K562 (cell line): ENCODE data around the gene SH3BP5L. TPM values are rescaled to one million over a fixed set of nuclear protein-coding genes. Genes with fewer than 3 reads are reported as not detected.

Experiments
- BCOR ChIP-seq: fragments of 450-650 bp; IDR thresholded peaks from 2 replicates; pipeline ENCODE4 v1.6.1; 2016
- DDX20 ChIP-seq: fragments of 450-650 bp; IDR thresholded peaks from 2 replicates; pipeline ENCODE4 v1.6.1; 2016; ENCODE audit warnings: missing genetic modification characterization, low read depth, mild to moderate bottlenecking, missing compliant biosample characterization, moderate library complexity
- E2F5 ChIP-seq: sonication (generic); formaldehyde crosslinking; IDR thresholded peaks from 2 replicates; pipeline ENCODE4 v1.8.0; 2022; ENCODE audit warnings: mild to moderate bottlenecking, missing genetic modification reagents
- FOSL1 ChIP-seq: fragments of 200-800 bp; sonication (Bioruptor generic); conservative IDR thresholded peaks from 2 replicates; pipeline ENCODE4 v1.6.1; 2016; ENCODE audit warnings: missing genetic modification characterization, missing compliant biosample characterization
- IFI16 ChIP-seq: fragments of 250-450 bp; sonication (Bioruptor Pico); IDR thresholded peaks from 2 replicates; pipeline ENCODE4 v2.1.2; 2022; ENCODE audit warnings: mild to moderate bottlenecking, inconsistent platforms
- KLF6 ChIP-seq: fragments of 250-450 bp; sonication (Bioruptor Pico); IDR thresholded peaks from 2 replicates; pipeline ENCODE4 v1.4.0; 2020; ENCODE audit warnings: mild to moderate bottlenecking, moderate library complexity, borderline replicate concordance
- L3MBTL2 ChIP-seq: fragments of 450-650 bp; IDR thresholded peaks from 2 replicates; pipeline ENCODE4 v1.6.1; 2016; ENCODE audit warnings: mild to moderate bottlenecking, moderate library complexity
- MCM7 ChIP-seq, 2 experiments: fragments of 450-650 bp; IDR thresholded peaks; 2 replicates each; pipeline ENCODE4 v1.6.1; 2016 to 2018
- MEF2A ChIP-seq: IDR thresholded peaks from 2 replicates; pipeline ENCODE4 v1.6.1; 2011; ENCODE audit warnings: low read depth, mild to moderate bottlenecking, low read length, moderate library complexity; ENCODE audit not compliant: control insufficient read depth
- NELFE ChIP-seq: IDR thresholded peaks from 2 replicates; pipeline ENCODE4 v1.6.1; 2011; ENCODE audit warnings: mild to moderate bottlenecking; ENCODE audit not compliant: insufficient read depth, insufficient read length
- PHF20 ChIP-seq: fragments of 450-650 bp; IDR thresholded peaks from 2 replicates; pipeline ENCODE4 v1.6.1; 2018; ENCODE audit not compliant: partially characterized antibody
- PPARD ChIP-seq: fragments of 250-450 bp; sonication (Bioruptor Pico); IDR thresholded peaks from 2 replicates; pipeline ENCODE4 v1.8.0; 2022; ENCODE audit warnings: inconsistent platforms, mild to moderate bottlenecking, moderate library complexity
- PRDM10 ChIP-seq: fragments of 450-650 bp; IDR thresholded peaks from 2 replicates; pipeline ENCODE4 v1.6.1; 2018; ENCODE audit not compliant: partially characterized antibody
- PTRF ChIP-seq: fragments of 450-650 bp; IDR thresholded peaks from 2 replicates; pipeline ENCODE4 v1.6.1; 2016; ENCODE audit warnings: mild to moderate bottlenecking, missing genetic modification characterization, missing compliant biosample characterization
- SPI1 ChIP-seq: IDR thresholded peaks from 2 replicates; pipeline ENCODE4 v1.6.1; 2011; ENCODE audit warnings: low read depth, low read length, control low read depth, borderline replicate concordance
- TAL1 ChIP-seq: fragments of 450-650 bp; IDR thresholded peaks from 2 replicates; pipeline ENCODE4 v1.6.1; 2016; ENCODE audit warnings: mild to moderate bottlenecking
- YY1 ChIP-seq, 3 experiments: IDR thresholded peaks; 2 replicates each; pipeline ENCODE4 v1.6.1; 2011; ENCODE audit warnings: low read length in 2 of 3, mild to moderate bottlenecking in 2 of 3, moderate library complexity in 2 of 3, borderline replicate concordance in 1 of 3, control low read depth in 1 of 3, low read depth in 1 of 3; ENCODE audit not compliant: insufficient read depth in 3 of 3, insufficient replicate concordance in 2 of 3, control insufficient read depth in 1 of 3, insufficient read length in 1 of 3; ENCODE audit errors: extremely low read depth in 1 of 3
- ZBED1 ChIP-seq: IDR thresholded peaks from 2 replicates; pipeline ENCODE4 v1.6.1; 2014
- ZNF121 ChIP-seq: sonication (generic); formaldehyde crosslinking; conservative IDR thresholded peaks from 2 replicates; pipeline ENCODE4 v1.8.0; 2022; ENCODE audit warnings: missing genetic modification reagents
- ZNF184 ChIP-seq: sonication (generic); formaldehyde crosslinking; IDR thresholded peaks from 2 replicates; pipeline ENCODE4 v1.5.0; 2020; ENCODE audit warnings: missing genetic modification reagents
- ZNF408 ChIP-seq: fragments of 250-450 bp; sonication (Bioruptor Pico); IDR thresholded peaks from 2 replicates; pipeline ENCODE4 v1.4.0; 2020; ENCODE audit warnings: low read depth, mild to moderate bottlenecking, moderate library complexity
- ZNF766 ChIP-seq: fragments of 200-800 bp; sonication (Bioruptor generic); conservative IDR thresholded peaks from 2 replicates; pipeline ENCODE4 v1.6.1; 2016; ENCODE audit warnings: missing genetic modification characterization, missing compliant biosample characterization
- ZNF77 ChIP-seq: fragments of 250-450 bp; sonication (Bioruptor Pico); IDR thresholded peaks from 2 replicates; pipeline ENCODE4 v1.5.0; 2020
- ZNF830 ChIP-seq: fragments of 250-450 bp; sonication (Bioruptor Pico); IDR thresholded peaks from 2 replicates; pipeline ENCODE4 v1.5.0; 2021; ENCODE audit warnings: mild to moderate bottlenecking
- polyA plus RNA-seq, 8 experiments: library from polyadenylated mRNA; depleted of rRNA in 4 of 8; stranded (reverse) in 5 of 8; unstranded in 3 of 8; fragments of >200 nt; fragmentation: Nextera tagmentation in 2 of 8; fragmentation: Illumina TruSeq in 1 of 8; extraction: Ambion mirVana in 2 of 8; extraction: Trizol in 1 of 8; gene quantifications; 2 replicates each; pipeline versions ENCODE4 v1.2.1 to v1.2.3, GENCODE V29; 2011 to 2014; ENCODE audit warnings: inconsistent platforms in 1 of 8, missing spikeins in 1 of 8
- total RNA-seq, 7 experiments: library from RNA; depleted of rRNA in 6 of 7; stranded (reverse); fragments of >200 nt in 6 of 7; fragmentation: Illumina TruSeq in 2 of 7; extraction: Trizol in 2 of 7; gene quantifications; 2 replicates each; pipeline versions ENCODE4 v1.2.1 to v1.2.3, GENCODE V29; 2011 to 2021; ENCODE audit warnings: low replicate concordance in 1 of 7
- TF ChIP-seq, protein P1 (sequence below): fragments of 250-450 bp; sonication (Bioruptor Pico); IDR thresholded peaks from 2 replicates; pipeline ENCODE4 v1.8.0; 2021; ENCODE audit warnings: borderline replicate concordance, mild to moderate bottlenecking, moderate library complexity; ENCODE audit not compliant: poor library complexity, severe bottlenecking

SH3BP5L gene
- total and polyA plus RNA-seq, 9 of the 15 experiments (the other 6 are each of a cell fraction or from before 2014, with no cell fraction given) = 1.9 to 26.5 (median 15.8) TPM

DNA sequence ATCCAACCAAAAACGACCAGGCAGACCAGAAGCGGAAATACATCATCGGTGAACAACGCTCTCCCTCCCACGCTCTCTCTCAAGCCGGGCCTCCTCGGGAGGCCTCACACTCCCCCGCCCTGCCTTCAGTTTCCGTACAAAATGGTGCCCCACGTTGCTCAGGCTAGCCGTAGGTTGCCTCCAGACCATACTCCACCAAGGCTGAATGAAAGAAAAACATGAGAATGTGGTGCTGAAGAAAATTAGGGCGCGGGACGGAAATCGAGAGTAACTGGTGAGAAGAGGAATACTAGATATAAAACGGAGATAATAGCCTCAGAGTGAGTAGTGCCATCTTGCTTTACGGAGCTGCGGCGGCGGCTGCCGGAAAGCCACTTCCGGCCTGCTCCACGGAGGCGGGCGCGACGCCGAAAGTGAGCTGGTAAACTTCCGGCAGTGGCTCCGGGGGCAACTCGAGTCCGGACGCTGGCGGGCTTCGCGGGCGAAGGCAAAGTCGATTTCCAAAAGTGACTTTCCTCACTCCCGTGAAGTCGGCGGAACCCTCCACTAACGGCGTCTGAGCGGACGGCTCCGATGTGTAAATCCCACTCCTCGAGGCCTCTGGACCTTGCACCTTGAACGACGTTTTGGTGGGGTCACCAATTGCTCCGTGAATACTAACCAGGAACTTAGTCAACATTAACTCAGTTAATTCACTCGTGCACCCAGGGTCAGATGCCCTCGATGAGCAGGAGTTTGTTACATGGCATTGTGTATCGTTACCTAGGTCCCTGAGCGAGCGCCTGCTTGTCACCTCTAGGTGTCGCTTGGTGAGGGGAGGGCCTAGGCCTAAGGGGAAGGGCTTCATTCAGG, at the start of gene SH3BP5L (continued):
- TF ChIP-seq L3MBTL2 (peak; percentile 83), DDX20 (tag) (no peak; the same call in 1 of the 2 replicates), ZNF77 (no peak), ZNF830 (no peak; the same call in 1 of the 2 replicates), ZNF766 (peak; percentile 95), TAL1 (no peak), NELFE (no peak), SPI1 (0 out of 2 replicates have a peak, but pooled peaks have one; percentile 14), MCM7 (IDR thresholded peaks at IDR 0.05) (no peak), PPARD (CRISPR knock-in tag) (no peak), ZNF408 (no peak), E2F5 (CRISPR knock-in tag) (no peak; the same call in 1 of the 2 replicates), PRDM10 (no peak), ZNF121 (no peak), ZBED1 (no peak), ZNF184 (CRISPR knock-in tag) (no peak), PTRF (tag) (no peak), FOSL1 (peak; percentile 61; the same call in 1 of the 2 replicates), KLF6 (no peak), IFI16 (CRISPR knock-in tag) (no peak), PHF20 (peak; percentile 69), MEF2A (no peak), YY1 (IDR thresholded peaks at IDR 0.05; ENCODE audit: borderline replicate concordance in 1 of 3, control insufficient read depth in 1 of 3, extremely low read depth in 1 of 3, insufficient read depth in 3 of 3, insufficient read length in 1 of 3, insufficient replicate concordance in 2 of 3, low read depth in 1 of 3, low read length in 2 of 3) (peak; percentile 96 to 100 (median 99)), BCOR (no peak; the same call in 1 of the 2 replicates)
- TF ChIP-seq, protein P1, sequence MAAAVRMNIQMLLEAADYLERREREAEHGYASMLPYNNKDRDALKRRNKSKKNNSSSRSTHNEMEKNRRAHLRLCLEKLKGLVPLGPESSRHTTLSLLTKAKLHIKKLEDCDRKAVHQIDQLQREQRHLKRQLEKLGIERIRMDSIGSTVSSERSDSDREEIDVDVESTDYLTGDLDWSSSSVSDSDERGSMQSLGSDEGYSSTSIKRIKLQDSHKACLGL (CRISPR knock-in tag) = no peak
